OCI-LY7 (cell line): Measurements from ENCODE around the gene RHOT2.

Source experiments
- EZH2phosphoT487 ChIP-seq: fragments of 200-600 bp; sonication (generic); IDR thresholded peaks from 2 replicates; pipeline ENCODE4 v1.6.1; 2018; ENCODE audit warnings: low read depth, borderline replicate concordance, mild to moderate bottlenecking, mixed run types, antibody characterized with exemption, low read length, moderate library complexity, mixed read lengths
- TF ChIP-seq, protein P1 (sequence below): fragments of 200-600 bp; sonication (generic); conservative IDR thresholded peaks from 2 replicates; pipeline ENCODE4 v1.5.1; 2014; ENCODE audit warnings: mild to moderate bottlenecking, antibody characterized with exemption, low read length, moderate library complexity, mixed read lengths

DNA sequence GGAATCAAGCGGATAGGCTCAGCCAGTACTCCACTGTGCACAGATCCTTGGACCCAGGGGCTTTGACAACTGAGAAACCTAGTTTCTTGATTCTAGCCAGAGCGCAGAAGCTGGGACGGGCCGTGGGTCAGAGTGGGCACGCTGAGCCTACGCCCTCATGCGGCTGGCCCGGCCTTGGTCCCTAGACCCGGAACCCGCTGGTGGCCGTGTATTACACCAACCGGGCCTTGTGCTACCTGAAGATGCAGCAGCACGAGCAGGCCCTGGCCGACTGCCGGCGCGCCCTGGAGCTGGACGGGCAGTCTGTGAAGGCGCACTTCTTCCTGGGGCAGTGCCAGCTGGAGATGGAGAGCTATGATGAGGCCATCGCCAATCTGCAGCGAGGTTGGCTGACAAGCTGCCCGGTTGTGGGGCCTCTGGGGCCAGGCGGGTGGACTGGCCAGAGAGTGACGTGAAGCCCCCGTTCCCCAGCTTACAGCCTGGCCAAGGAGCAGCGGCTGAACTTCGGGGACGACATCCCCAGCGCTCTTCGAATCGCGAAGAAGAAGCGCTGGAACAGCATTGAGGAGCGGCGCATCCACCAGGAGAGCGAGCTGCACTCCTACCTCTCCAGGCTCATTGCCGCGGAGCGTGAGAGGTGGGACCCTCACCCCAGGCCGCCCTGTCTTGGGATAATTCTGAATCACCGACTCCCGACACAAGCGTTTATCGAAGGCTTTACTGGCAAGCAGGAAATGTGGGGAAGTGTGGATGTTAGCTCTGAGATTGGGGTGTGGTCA is 13.2 kb downstream of the RHOT2 start:
- TF ChIP-seq, protein P1, sequence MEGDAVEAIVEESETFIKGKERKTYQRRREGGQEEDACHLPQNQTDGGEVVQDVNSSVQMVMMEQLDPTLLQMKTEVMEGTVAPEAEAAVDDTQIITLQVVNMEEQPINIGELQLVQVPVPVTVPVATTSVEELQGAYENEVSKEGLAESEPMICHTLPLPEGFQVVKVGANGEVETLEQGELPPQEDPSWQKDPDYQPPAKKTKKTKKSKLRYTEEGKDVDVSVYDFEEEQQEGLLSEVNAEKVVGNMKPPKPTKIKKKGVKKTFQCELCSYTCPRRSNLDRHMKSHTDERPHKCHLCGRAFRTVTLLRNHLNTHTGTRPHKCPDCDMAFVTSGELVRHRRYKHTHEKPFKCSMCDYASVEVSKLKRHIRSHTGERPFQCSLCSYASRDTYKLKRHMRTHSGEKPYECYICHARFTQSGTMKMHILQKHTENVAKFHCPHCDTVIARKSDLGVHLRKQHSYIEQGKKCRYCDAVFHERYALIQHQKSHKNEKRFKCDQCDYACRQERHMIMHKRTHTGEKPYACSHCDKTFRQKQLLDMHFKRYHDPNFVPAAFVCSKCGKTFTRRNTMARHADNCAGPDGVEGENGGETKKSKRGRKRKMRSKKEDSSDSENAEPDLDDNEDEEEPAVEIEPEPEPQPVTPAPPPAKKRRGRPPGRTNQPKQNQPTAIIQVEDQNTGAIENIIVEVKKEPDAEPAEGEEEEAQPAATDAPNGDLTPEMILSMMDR, result peak; percentile 47; the same call in 1 of the 2 replicates
- TF ChIP-seq EZH2phosphoT487, result no peak
